Measurements from ENCODE around the gene SUPV3L1.

DNA sequence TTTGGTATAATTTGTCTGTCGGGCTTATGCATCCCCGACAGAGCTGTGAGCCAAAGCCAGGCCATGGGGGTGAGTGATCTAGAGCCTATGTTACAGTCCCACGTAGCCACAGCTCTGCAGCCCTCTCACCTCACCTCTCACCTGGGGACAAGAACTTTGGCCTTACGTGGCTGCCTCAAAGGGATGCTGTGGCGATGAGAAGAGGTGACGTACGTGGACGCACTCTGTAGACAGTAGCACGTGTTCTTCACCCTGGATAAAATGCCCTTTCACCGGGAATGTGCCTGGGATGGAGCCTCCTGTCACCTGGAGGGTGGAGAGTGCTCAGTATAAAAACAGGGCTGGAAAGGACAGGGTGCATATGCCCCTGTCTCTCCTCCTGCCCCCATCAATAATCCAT, 45.6 kb downstream of the SUPV3L1 start:
- TF ChIP-seq EZH2 (IDR thresholded peaks at IDR 0.05; ENCODE audit: borderline replicate concordance, low read length) = no peak
- TF ChIP-seq, protein P1, sequence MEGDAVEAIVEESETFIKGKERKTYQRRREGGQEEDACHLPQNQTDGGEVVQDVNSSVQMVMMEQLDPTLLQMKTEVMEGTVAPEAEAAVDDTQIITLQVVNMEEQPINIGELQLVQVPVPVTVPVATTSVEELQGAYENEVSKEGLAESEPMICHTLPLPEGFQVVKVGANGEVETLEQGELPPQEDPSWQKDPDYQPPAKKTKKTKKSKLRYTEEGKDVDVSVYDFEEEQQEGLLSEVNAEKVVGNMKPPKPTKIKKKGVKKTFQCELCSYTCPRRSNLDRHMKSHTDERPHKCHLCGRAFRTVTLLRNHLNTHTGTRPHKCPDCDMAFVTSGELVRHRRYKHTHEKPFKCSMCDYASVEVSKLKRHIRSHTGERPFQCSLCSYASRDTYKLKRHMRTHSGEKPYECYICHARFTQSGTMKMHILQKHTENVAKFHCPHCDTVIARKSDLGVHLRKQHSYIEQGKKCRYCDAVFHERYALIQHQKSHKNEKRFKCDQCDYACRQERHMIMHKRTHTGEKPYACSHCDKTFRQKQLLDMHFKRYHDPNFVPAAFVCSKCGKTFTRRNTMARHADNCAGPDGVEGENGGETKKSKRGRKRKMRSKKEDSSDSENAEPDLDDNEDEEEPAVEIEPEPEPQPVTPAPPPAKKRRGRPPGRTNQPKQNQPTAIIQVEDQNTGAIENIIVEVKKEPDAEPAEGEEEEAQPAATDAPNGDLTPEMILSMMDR (IDR thresholded peaks at IDR 0.05; ENCODE audit: low read length) = no peak
